HL-60 (cell line): ENCODE measurements around the gene FAM98B.

ENCODE experiments used
- DNase-seq, 2 experiments: peaks; one replicate each; pipeline ENCODE4 v3.0.0-alpha.2; 2010 to 2020; ENCODE audit warnings: low read depth in 1 of 2, low spot score in 1 of 2
- H3K27ac ChIP-seq: fragments of 250-450 bp; sonication (Bioruptor Pico); replicated peaks from 2 replicates; pipeline ENCODE4 v1.5.1; 2020; ENCODE audit warnings: mild to moderate bottlenecking, moderate library complexity
- H3K27me3 ChIP-seq: fragments of 250-450 bp; sonication (Bioruptor Pico); 2 replicates; pipeline ENCODE4 v1.5.1; 2021; ENCODE audit warnings: mild to moderate bottlenecking, moderate library complexity; ENCODE audit not compliant: insufficient read depth, poor library complexity, severe bottlenecking
- H3K4me3 ChIP-seq: replicated peaks from 2 replicates; pipeline ENCODE4 v1.5.1; 2011; ENCODE audit warnings: mild to moderate bottlenecking, control low read depth, low read length; ENCODE audit not compliant: insufficient read depth
- GABPA ChIP-seq: IDR thresholded peaks from 2 replicates; pipeline ENCODE4 v1.6.1; 2012; ENCODE audit warnings: low read depth
- POLR2AphosphoS5 ChIP-seq: IDR thresholded peaks from 2 replicates; pipeline ENCODE4 v1.6.1; 2012; ENCODE audit warnings: low read depth
- REST ChIP-seq: IDR thresholded peaks from 2 replicates; pipeline ENCODE4 v1.6.1; 2012; ENCODE audit warnings: low read depth; ENCODE audit not compliant: insufficient replicate concordance
- SPI1 ChIP-seq: IDR thresholded peaks from 2 replicates; pipeline ENCODE4 v1.6.1; 2012; ENCODE audit warnings: low read depth, mild to moderate bottlenecking, borderline replicate concordance
- TF ChIP-seq, protein P1 (sequence below): IDR thresholded peaks from one replicate; pipeline ENCODE4 v1.5.1; 2011; ENCODE audit warnings: low read length, control low read depth, inconsistent platforms; ENCODE audit not compliant: insufficient read depth

FAM98B gene

DNA sequence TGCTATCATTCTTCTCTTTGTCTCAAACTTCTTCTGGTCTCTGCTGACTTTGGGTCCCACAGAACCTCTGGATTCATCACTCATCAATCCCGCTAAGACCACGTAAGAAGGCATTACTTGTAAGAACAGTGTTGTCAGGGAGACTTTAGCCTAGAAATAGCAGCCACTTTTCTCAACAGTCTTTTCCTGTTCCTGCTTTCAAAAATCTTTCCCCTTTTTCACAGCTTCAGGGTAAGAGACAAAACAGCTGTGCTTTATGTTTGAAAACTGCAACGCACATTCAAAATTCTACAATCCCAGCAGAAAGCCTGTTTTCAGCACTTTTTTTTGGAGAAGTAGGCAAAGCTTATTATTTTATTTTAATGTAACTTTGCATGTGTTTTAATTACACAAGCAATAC is 42.0 kb upstream of the FAM98B start:
- no peak overlapping the region for H3K27ac ChIP-seq
- TF ChIP-seq, protein P1, sequence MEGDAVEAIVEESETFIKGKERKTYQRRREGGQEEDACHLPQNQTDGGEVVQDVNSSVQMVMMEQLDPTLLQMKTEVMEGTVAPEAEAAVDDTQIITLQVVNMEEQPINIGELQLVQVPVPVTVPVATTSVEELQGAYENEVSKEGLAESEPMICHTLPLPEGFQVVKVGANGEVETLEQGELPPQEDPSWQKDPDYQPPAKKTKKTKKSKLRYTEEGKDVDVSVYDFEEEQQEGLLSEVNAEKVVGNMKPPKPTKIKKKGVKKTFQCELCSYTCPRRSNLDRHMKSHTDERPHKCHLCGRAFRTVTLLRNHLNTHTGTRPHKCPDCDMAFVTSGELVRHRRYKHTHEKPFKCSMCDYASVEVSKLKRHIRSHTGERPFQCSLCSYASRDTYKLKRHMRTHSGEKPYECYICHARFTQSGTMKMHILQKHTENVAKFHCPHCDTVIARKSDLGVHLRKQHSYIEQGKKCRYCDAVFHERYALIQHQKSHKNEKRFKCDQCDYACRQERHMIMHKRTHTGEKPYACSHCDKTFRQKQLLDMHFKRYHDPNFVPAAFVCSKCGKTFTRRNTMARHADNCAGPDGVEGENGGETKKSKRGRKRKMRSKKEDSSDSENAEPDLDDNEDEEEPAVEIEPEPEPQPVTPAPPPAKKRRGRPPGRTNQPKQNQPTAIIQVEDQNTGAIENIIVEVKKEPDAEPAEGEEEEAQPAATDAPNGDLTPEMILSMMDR: no peak
- no peak for TF ChIP-seq POLR2AphosphoS5
- no peak for TF ChIP-seq SPI1
- TF ChIP-seq REST: no peak
- no peak for TF ChIP-seq GABPA
- H3K4me3 ChIP-seq: no peak overlapping the region
- no peak for DNase-seq
- no peaks in the 10 kb centered on the region for H3K27me3 ChIP-seq

DNA sequence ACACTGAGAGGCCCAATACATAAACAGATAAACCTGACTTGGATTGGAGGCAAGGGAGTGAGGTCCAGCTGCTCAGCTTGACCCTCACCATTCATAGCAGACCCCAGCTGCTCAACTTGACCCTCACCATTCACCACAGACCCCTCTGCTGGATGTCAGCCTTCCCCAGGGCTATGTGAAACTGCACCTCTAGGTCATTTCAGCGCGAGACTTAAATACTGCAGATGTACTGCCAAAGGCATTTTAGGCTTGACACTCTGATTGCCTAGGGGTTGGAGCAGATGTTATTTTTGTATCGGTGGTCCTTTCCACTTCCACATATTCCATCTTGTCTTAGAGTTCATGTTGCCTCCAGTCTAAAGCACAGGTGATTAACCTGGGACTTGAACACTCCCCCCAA is 41.5 kb upstream of the FAM98B start:
- Histone ChIP-seq H3K4me3 (no peak overlapping the region), H3K27ac (no peak overlapping the region)
- no peak for TF ChIP-seq SPI1
- TF ChIP-seq, protein P1: no peak
- TF ChIP-seq GABPA: no peak
- no peak for TF ChIP-seq POLR2AphosphoS5
- no peak for TF ChIP-seq REST

GRCh38 chr15:38414357-38414756 is 39.6 kb upstream of the FAM98B start:
- no peak for TF ChIP-seq POLR2AphosphoS5
- TF ChIP-seq REST: no peak
- TF ChIP-seq, protein P1: no peak
- no peak for TF ChIP-seq SPI1
- no peak for TF ChIP-seq GABPA
- Histone ChIP-seq H3K27me3 (no peaks in the 10 kb centered on the region), H3K4me3 (no peak overlapping the region), H3K27ac (no peak overlapping the region)
- DNase-seq: peak in 1 of 2 experiments; percentile 18

More for the DNA sequence above, 41.5 kb upstream of the FAM98B start:
- H3K27me3 ChIP-seq: no peaks in the 10 kb centered on the region
- DNase-seq: no peak
